Ovary (tissue), 9 donors: ENCODE data around the gene KLHL33. TPM values are rescaled to one million over a fixed set of nuclear protein-coding genes. Genes with fewer than 3 reads are reported as not detected.

Source experiments
- DNase-seq, 5 donors: peaks; one replicate each; pipeline ENCODE4 v3.0.0-alpha.2; 2019 to 2020
- H3K27ac ChIP-seq, 2 donors: fragments of 200-600 bp; one replicate each; pipeline versions ENCODE4 v1.5.1 to v1.8.0; 2019 to 2022
- H3K27me3 ChIP-seq: fragments of 200-600 bp; one replicate; pipeline ENCODE4 v1.8.0; 2022
- H3K36me3 ChIP-seq: fragments of 200-600 bp; sonication (generic); one replicate; pipeline ENCODE4 v1.5.1; 2019
- H3K4me1 ChIP-seq: one replicate; pipeline ENCODE4 v1.8.1; 2013; ENCODE audit warnings: mild to moderate bottlenecking, moderate library complexity; ENCODE audit not compliant: insufficient read depth
- H3K4me3 ChIP-seq: fragments of 200-600 bp; sonication (generic); one replicate; pipeline ENCODE4 v1.5.1; 2017
- H3K9me3 ChIP-seq, 2 donors: fragments of 200-600 bp in 1 of 2; sonication (generic) in 1 of 2; one replicate each; pipeline versions ENCODE4 v1.5.1 to v1.8.1; 2013 to 2019; ENCODE audit warnings: mild to moderate bottlenecking in 1 of 2, moderate library complexity in 1 of 2
- EP300 ChIP-seq: sonication (generic); formaldehyde crosslinking; IDR thresholded peaks from one replicate; pipeline ENCODE4 v1.6.1; 2017; ENCODE audit warnings: antibody characterized with exemption
- POLR2A ChIP-seq: fragments of 450-650 bp; IDR thresholded peaks from one replicate; pipeline ENCODE4 v1.6.1; 2017; ENCODE audit warnings: antibody characterized with exemption, mild to moderate bottlenecking, moderate library complexity
- WGBS, 3 donors: extraction: QIAGEN DNeasy Blood & Tissue Kit in 1 of 3; methylation state at CpG; one replicate each; pipeline versions ENCODE4 v1.1.5 to v1.1.7; 2013 to 2017; 5-methylcytosine and 5-hydroxymethylcytosine counted together
- intact Hi-C, 4 donors: fragments of 100-400 bp; cut with DNase I; formaldehyde crosslinking; loops; one replicate each; pipeline versions ENCODE4 v1.11.0 to v1.15.1; 2022 to 2023
- polyA plus RNA-seq, 2 donors: library from polyadenylated mRNA; stranded (reverse); fragments of 200-250 nt in 1 of 2; fragments of 350-450 nt in 1 of 2; fragmentation: Illumina TruSeq in 1 of 2; extraction: RNeasy Lipid Tissue Mini Kit (QIAGEN cat#74804) in 1 of 2; gene quantifications; one replicate each; pipeline ENCODE4 v1.2.3, GENCODE V29; 2013 to 2014
- total RNA-seq, 7 donors: library from RNA; depleted of rRNA in 2 of 7; stranded (reverse); fragments of >200 nt in 2 of 7; fragmentation: NEBNext Ultra II Directional in 3 of 7; extraction: Animal tissue kit (Norgen Biotek cat#: 25700) in 3 of 7; gene quantifications; one replicate each; pipeline versions ENCODE4 v1.1.0 to v1.2.4, GENCODE V29; 2016 to 2023
- TF ChIP-seq, protein P1 (sequence below), 3 donors: fragments of 450-650 bp in 2 of 3; fragments of 200-600 bp in 1 of 3; IDR thresholded peaks; one replicate each; pipeline versions ENCODE4 v1.5.1 to v1.8.0; 2016 to 2022; ENCODE audit warnings: antibody characterized with exemption in 3 of 3, mild to moderate bottlenecking in 1 of 3
- donor health status: DM: no; HTN: no; CAD: no; lungs with moderate emphysema.
- donor health status: DM: no; HTN: no; CAD: no.
- donor health status: Bipolar disorder and iron deficiency.
- donor health status: DM: yes; HTN: yes; CAD: no.
- donor health status: DM: no; HTN: no; CAD: no.
- donor health status: DM: yes; HTN: yes; CAD: no.

KLHL33 gene
- total and polyA plus RNA-seq, 9 donors: under 0.01 to 1.2 (median 0.73) TPM

DNA sequence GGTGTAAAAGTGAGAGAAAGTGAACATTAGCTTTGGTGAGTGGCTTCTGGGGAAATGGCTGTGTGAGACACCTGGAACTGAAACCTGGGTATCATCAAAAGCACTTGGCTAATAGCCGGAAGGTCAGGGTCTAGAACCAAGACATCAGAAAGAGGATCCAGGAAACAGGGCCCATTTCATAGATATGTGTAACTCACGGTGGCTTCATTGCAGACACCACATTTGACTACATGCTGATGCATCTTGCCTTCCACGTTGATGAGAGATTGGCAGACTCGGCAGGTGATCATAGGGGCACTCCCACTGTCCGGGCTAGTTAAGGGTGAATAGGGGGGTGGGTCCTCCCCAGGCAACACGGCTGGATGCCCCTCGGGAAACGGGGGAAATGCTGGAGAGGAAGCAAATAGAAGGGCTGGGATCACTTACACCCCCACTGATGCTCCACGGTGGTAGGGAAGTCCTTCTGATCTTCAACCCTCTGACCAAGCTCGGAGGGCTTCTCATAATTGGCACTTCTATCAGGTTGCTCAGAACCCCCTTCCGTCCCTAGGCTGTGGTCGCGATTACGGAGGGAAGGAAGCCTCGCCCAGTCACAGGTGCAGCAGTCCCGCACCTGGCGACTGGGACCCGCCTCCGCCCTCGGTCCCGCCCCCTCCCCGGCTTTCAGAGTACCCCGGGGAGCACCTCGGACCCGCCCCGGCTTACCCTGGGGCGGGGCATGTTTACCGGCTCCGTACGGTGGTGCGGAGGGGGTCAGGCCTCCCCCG lies 24.7 kb upstream of the KLHL33 start:
- TF ChIP-seq POLR2A (no peak), EP300 (no peak)
- TF ChIP-seq, protein P1, sequence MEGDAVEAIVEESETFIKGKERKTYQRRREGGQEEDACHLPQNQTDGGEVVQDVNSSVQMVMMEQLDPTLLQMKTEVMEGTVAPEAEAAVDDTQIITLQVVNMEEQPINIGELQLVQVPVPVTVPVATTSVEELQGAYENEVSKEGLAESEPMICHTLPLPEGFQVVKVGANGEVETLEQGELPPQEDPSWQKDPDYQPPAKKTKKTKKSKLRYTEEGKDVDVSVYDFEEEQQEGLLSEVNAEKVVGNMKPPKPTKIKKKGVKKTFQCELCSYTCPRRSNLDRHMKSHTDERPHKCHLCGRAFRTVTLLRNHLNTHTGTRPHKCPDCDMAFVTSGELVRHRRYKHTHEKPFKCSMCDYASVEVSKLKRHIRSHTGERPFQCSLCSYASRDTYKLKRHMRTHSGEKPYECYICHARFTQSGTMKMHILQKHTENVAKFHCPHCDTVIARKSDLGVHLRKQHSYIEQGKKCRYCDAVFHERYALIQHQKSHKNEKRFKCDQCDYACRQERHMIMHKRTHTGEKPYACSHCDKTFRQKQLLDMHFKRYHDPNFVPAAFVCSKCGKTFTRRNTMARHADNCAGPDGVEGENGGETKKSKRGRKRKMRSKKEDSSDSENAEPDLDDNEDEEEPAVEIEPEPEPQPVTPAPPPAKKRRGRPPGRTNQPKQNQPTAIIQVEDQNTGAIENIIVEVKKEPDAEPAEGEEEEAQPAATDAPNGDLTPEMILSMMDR (IDR thresholded peaks at IDR 0.05): no peak
- H3K27ac ChIP-seq: peak overlapping the region; percentile 68 to 74
- no peaks in the 10 kb centered on the region for H3K9me3 ChIP-seq
- H3K36me3 ChIP-seq: no peaks in the 10 kb centered on the region
- intact Hi-C loops: loop anchor here in 2 of 4 donors (2.0 to 5.0 kb wide), 3 partner anchors 48 to 222 kb away; partner anchors contain the start of genes RNASE4 (in 1 of the 2) and TEP1 (in 1 of the 2)
- 3 to 6% (median 5%) methylated on average over 32 of the region's 32 CpGs for WGBS, 3 donors
- DNase-seq: peak in 2 of 5 donors; percentile 36 to 40
- peak overlapping the region; percentile 92 for H3K4me3 ChIP-seq
- peaks cover 3% of the 10 kb centered on the region for H3K4me1 ChIP-seq
- H3K27me3 ChIP-seq: no peaks in the 10 kb centered on the region

DNA sequence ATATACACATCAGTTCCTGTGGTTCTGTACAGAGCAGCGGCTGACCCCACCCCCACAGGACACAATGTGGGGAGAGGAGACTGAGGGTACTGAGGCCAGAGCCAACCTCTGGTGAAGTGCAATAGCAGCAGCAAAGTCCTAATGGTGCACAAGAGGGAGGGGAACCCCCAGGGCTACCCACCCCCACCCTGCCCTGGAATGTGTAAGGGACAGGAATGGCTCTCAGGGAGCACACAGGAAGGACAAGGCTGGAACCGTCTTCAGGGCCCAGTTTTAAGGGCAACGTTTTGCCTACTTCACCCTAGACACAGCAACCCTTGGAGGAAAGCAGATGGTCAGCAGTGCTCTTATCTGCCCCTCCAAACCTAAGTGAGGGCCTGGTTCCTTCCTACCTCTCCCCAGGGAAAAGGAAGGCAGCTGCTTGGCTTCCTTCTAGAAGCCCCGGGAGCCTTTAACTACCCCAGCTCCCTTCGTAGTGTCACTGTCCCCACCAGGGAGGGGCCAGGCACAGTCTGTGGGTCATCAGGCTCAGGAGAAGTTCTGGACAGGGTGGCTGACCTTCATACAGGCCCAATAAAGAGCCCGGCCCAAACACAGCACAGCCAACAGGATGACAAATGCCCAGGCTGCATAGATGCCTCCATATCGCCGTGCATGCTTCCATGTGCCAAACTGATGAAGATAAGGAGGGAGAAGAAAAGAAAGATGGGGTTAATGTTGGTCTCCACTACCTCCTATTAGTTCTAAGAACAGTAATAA lies 22.2 kb upstream of the KLHL33 start:
- WGBS, 3 donors: 50 to 58% (median 55%) methylated on average over 8 of the region's 8 CpGs
- DNase-seq: no peak
- intact Hi-C loops: loop anchor here in 2 of 4 donors (5.0 to 10.0 kb wide), 2 partner anchors 116 to 133 kb away; partner anchors contain the start of gene PARP2 (in 1 of the 2)
- TF ChIP-seq, protein P1 (IDR thresholded peaks at IDR 0.05): no peak
- TF ChIP-seq POLR2A: no peak
- TF ChIP-seq EP300: no peak
- no peak overlapping the region for H3K27ac ChIP-seq
- H3K36me3 ChIP-seq: no peaks in the 10 kb centered on the region
- H3K4me1 ChIP-seq: peaks cover 5% of the 10 kb centered on the region
- H3K4me3 ChIP-seq: no peak overlapping the region
- H3K27me3 ChIP-seq: no peaks in the 10 kb centered on the region
- H3K9me3 ChIP-seq: no peaks in the 10 kb centered on the region

DNA sequence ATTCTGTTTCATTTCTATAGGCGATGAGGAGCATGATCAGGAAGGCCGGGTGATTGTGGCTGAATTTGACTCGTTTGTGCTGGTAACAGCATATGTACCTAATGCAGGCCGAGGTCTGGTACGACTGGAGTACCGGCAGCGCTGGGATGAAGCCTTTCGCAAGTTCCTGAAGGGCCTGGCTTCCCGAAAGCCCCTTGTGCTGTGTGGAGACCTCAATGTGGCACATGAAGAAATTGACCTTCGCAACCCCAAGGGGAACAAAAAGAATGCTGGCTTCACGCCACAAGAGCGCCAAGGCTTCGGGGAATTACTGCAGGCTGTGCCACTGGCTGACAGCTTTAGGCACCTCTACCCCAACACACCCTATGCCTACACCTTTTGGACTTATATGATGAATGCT lies 21.0 kb upstream of the KLHL33 start:
- no peak overlapping the region for H3K27ac ChIP-seq

More for the DNA sequence above, 21.0 kb upstream of the KLHL33 start:
- Histone ChIP-seq H3K4me1 (peaks cover 5% of the 10 kb centered on the region), H3K27me3 (no peaks in the 10 kb centered on the region), H3K4me3 (no peak overlapping the region), H3K9me3 (no peaks in the 10 kb centered on the region), H3K36me3 (no peaks in the 10 kb centered on the region)
- 77 to 82% (median 77%) methylated on average over 13 of the region's 13 CpGs for WGBS, 3 donors
- intact Hi-C loops: loop anchor here in 2 of 4 donors (5.0 to 10.0 kb wide), 2 partner anchors 115 to 132 kb away; partner anchors contain the start of gene PARP2 (in 1 of the 2)
- TF ChIP-seq, protein P1 (IDR thresholded peaks at IDR 0.05): no peak
- TF ChIP-seq EP300 (no peak), POLR2A (no peak)
- DNase-seq: no peak
